PC-3 (cell line): ENCODE measurements around the gene OGT. TPM values are rescaled to one million over a fixed set of nuclear protein-coding genes. Genes with fewer than 3 reads are reported as not detected.

Source experiments
- ATAC-seq: fragments of 200-7000 bp; cut with Tn5 transposase; 2 replicates; pipeline ENCODE4 v1.9.1; 2020; ENCODE audit warnings: mild to moderate bottlenecking, moderate library complexity
- BruUV-seq: library from RNA; stranded (reverse); fragments of 400-500 nt; replicated peaks from 2 replicates; lab custom pipeline; 2021; lab: Mats Ljungman, UMichigan
- CTCF ChIA-PET: fragments of 300-600 bp; sonication (Branson Sonifier 250); formaldehyde crosslinking; loops from one replicate; lab custom pipeline; 2022; ENCODE audit warnings: antibody characterized with exemption; lab: Charles Lee
- POLR2A ChIA-PET: fragments of 300-600 bp; sonication (Branson Sonifier 250); formaldehyde crosslinking; loops from one replicate; lab custom pipeline; 2022; ENCODE audit warnings: antibody characterized with exemption; ENCODE audit not compliant: unreplicated experiment; lab: Charles Lee
- DNase-seq: peaks from one replicate; pipeline ENCODE4 v3.0.0-alpha.2; 2015
- H2AFZ ChIP-seq: fragments of 300-600 bp; sonication (generic); 2 replicates; pipeline ENCODE4 v1.6.0; 2016; ENCODE audit warnings: antibody characterized with exemption, low read length
- H3F3A ChIP-seq: fragments of 300-600 bp; sonication (generic); one replicate; pipeline ENCODE4 v1.6.0; 2017; ENCODE audit warnings: antibody characterized with exemption, low read length, control low read depth, mild to moderate bottlenecking; ENCODE audit not compliant: unreplicated experiment
- H3K27ac ChIP-seq: fragments of 300-600 bp; sonication (generic); 2 replicates; pipeline ENCODE4 v1.5.1; 2016; ENCODE audit warnings: mild to moderate bottlenecking, low read length
- H3K27me3 ChIP-seq: fragments of 300-600 bp; sonication (generic); 2 replicates; pipeline ENCODE4 v1.6.1; 2016; ENCODE audit warnings: low read length, mixed read lengths
- H3K36me3 ChIP-seq: fragments of 300-600 bp; sonication (generic); 2 replicates; pipeline ENCODE4 v1.6.1; 2016; ENCODE audit warnings: low read depth, mixed run types, low read length, mixed read lengths
- H3K4me1 ChIP-seq: fragments of 300-600 bp; sonication (generic); 2 replicates; pipeline ENCODE4 v1.5.1; 2016; ENCODE audit warnings: low read length; ENCODE audit not compliant: insufficient read depth
- H3K4me2 ChIP-seq: fragments of 300-600 bp; sonication (generic); 2 replicates; pipeline ENCODE4 v1.6.0; 2016; ENCODE audit warnings: low read length
- H3K4me3 ChIP-seq: fragments of 300-600 bp; sonication (generic); 2 replicates; pipeline ENCODE4 v1.5.1; 2016; ENCODE audit warnings: mild to moderate bottlenecking, low read length, mixed read lengths
- H3K79me2 ChIP-seq: fragments of 300-600 bp; sonication (generic); 2 replicates; pipeline ENCODE4 v1.6.1; 2017; ENCODE audit warnings: low read length, mixed read lengths
- H3K9ac ChIP-seq: fragments of 300-600 bp; sonication (generic); 2 replicates; pipeline ENCODE4 v1.6.0; 2016; ENCODE audit warnings: mild to moderate bottlenecking, low read length
- H3K9me2 ChIP-seq: fragments of 300-600 bp; sonication (generic); replicated peaks from 2 replicates; pipeline ENCODE4 v1.6.1; 2016; ENCODE audit warnings: mixed run types, low read length, mixed read lengths
- H3K9me3 ChIP-seq: fragments of 300-600 bp; sonication (generic); 2 replicates; pipeline ENCODE4 v1.6.1; 2016; ENCODE audit warnings: low read length, mixed read lengths
- H4K20me1 ChIP-seq: fragments of 300-600 bp; sonication (generic); 2 replicates; pipeline ENCODE4 v1.6.1; 2016; ENCODE audit warnings: low read length, mixed read lengths
- EZH2 ChIP-seq: fragments of 300-600 bp; sonication (generic); IDR thresholded peaks from one replicate; pipeline ENCODE4 v1.6.1; 2017; ENCODE audit warnings: antibody characterized with exemption, mild to moderate bottlenecking, low read length; ENCODE audit not compliant: unreplicated experiment
- EZH2phosphoT487 ChIP-seq: fragments of 300-600 bp; sonication (generic); IDR thresholded peaks from 2 replicates; pipeline ENCODE4 v1.6.1; 2018; ENCODE audit warnings: mild to moderate bottlenecking, antibody characterized with exemption, low read length, borderline replicate concordance
- intact Hi-C: fragments of 100-400 bp; cut with micrococcal nuclease; formaldehyde crosslinking; loops from 2 replicates; pipeline ENCODE4 v1.9.0; 2023
- total RNA-seq: library from RNA; depleted of rRNA; stranded (reverse); fragments of >200 nt; gene quantifications from 2 replicates; pipeline ENCODE4 v1.2.3, GENCODE V29; 2014
- TF ChIP-seq, protein P1 (sequence below): fragments of 300-600 bp; sonication (generic); conservative IDR thresholded peaks from 2 replicates; pipeline ENCODE4 v1.5.1; 2017; ENCODE audit warnings: antibody characterized with exemption, low read depth, mild to moderate bottlenecking, low read length

The OGT gene
- total RNA-seq, 1 experiment from 2014 or later, result 99.8 TPM

DNA sequence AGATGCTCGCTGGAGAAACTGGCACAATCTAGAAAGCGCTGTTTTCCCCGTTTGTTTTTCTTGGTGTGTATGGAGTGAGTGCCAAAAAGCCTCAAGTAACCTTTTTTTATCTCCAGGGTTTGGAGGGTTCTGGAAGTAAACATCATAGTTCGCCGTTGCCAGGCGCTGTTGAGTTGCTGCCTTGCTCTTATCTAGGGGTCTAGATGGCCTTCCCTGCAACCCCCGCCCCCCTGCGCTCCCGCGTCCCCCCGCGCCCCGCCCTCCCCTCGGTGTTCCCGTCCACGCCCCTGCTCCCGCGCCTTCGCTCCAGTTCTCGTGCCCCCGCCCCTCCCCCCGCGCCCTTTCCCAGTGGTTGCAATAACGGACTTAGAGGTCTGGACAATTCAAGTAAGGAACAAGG lies 44.8 kb downstream of the OGT start:
- Histone ChIP-seq H3K9me3 (no peaks in the 10 kb centered on the region), H3K36me3 (peaks cover 29% of the 10 kb centered on the region), H3K27ac (no peak overlapping the region), H4K20me1 (no peaks in the 10 kb centered on the region; the same call in 1 of the 2 replicates), H3K4me2 (no peak overlapping the region), H3K9me2 (no peaks in the 10 kb centered on the region), H3K9ac (no peak overlapping the region), H3F3A (no peaks in the 10 kb centered on the region), H3K4me3 (no peak overlapping the region), H3K4me1 (peaks cover 10% of the 10 kb centered on the region; the same call in 1 of the 2 replicates), H3K79me2 (no peaks in the 10 kb centered on the region), H2AFZ (no peak overlapping the region), H3K27me3 (no peaks in the 10 kb centered on the region)
- DNase-seq (no peak), ATAC-seq (no peak)
- intact Hi-C loops, result no loop called here
- ChIA-PET POLR2A (no interaction called here), CTCF (no interaction called here)
- BruUV-seq, result no TSS peak
- TF ChIP-seq EZH2phosphoT487 (no peak), EZH2 (no peak)
- TF ChIP-seq, protein P1, sequence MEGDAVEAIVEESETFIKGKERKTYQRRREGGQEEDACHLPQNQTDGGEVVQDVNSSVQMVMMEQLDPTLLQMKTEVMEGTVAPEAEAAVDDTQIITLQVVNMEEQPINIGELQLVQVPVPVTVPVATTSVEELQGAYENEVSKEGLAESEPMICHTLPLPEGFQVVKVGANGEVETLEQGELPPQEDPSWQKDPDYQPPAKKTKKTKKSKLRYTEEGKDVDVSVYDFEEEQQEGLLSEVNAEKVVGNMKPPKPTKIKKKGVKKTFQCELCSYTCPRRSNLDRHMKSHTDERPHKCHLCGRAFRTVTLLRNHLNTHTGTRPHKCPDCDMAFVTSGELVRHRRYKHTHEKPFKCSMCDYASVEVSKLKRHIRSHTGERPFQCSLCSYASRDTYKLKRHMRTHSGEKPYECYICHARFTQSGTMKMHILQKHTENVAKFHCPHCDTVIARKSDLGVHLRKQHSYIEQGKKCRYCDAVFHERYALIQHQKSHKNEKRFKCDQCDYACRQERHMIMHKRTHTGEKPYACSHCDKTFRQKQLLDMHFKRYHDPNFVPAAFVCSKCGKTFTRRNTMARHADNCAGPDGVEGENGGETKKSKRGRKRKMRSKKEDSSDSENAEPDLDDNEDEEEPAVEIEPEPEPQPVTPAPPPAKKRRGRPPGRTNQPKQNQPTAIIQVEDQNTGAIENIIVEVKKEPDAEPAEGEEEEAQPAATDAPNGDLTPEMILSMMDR, result no peak

DNA sequence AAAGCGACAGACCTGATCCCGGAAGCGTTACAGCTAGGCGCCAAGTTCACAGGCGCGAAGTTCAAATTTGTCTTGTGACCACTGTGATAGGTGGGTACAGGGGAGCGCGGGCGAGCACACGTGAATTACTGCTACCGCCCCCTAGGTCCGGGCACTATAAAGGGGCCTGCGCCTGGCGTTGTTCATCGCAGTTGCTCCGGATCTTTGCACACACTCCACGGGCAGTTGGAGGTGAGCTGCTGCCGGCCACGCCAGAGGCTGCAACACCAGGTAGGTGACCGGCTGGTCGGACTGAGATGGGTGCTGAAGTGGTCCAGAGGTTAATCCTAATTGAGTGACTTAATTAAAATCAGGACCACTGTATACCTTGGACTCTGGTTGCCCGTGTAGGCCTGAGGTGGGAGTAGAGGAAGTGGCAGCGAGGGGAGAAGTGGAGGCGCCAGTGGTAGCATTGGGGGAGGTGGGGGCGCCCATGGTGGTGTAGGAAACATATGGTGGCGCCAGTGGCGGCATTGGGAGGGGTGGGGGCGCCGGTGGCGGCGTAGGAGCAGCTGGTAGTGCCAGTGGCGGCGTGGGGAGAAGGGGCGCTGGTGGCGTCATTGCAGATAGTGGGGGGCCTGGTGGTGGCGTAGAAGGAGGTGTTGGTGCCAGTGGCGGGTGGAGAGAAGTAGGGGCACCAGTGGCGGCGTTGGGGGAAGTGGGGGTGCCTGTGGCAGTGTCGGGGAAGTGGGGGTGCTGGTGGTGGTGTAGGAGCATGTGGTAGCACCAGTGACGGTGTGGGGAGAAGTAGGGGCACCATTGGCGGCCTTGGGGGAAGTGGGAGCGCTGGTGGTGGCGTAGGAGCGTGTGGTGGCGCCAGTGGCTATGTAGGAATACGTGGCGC lies 45.6 kb downstream of the OGT start, which contains the start of gene GCNA:
TSS of gene GCNA (plus strand) at position 185 of the 883 bp plus-strand sequence. CDS start 2,385 bp downstream, outside the sequence.
- H3K4me2 ChIP-seq, result no peak within 1 kb of the TSS
- H3K9ac ChIP-seq, result no peak within 1 kb of the TSS
- no peaks in the 10 kb centered on the region for H3K9me2 ChIP-seq
- no peaks in the 10 kb centered on the region for H3K9me3 ChIP-seq
- ChIA-PET CTCF (no interaction called here), POLR2A (no interaction called here)
- H3K27ac ChIP-seq, result no peak within 1 kb of the TSS
- TF ChIP-seq EZH2, result no peak
- ATAC-seq (no peak), DNase-seq (no peak)
- intact Hi-C loops, result no loop called here
- H4K20me1 ChIP-seq, result no peaks in the 10 kb centered on the region; the same call in 1 of the 2 replicates
- no peaks in the 10 kb centered on the region for H3K79me2 ChIP-seq
- no peaks in the 10 kb centered on the region for H3F3A ChIP-seq
- peaks cover 22% of the 10 kb centered on the region for H3K36me3 ChIP-seq
- peaks cover 6% of the 10 kb centered on the region; the same call in 1 of the 2 replicates for H3K4me1 ChIP-seq
- H3K27me3 ChIP-seq, result no peaks in the 10 kb centered on the region
- no peak within 1 kb of the TSS for H3K4me3 ChIP-seq
- BruUV-seq, result no TSS peak
- no peak within 1 kb of the TSS for H2AFZ ChIP-seq

DNA sequence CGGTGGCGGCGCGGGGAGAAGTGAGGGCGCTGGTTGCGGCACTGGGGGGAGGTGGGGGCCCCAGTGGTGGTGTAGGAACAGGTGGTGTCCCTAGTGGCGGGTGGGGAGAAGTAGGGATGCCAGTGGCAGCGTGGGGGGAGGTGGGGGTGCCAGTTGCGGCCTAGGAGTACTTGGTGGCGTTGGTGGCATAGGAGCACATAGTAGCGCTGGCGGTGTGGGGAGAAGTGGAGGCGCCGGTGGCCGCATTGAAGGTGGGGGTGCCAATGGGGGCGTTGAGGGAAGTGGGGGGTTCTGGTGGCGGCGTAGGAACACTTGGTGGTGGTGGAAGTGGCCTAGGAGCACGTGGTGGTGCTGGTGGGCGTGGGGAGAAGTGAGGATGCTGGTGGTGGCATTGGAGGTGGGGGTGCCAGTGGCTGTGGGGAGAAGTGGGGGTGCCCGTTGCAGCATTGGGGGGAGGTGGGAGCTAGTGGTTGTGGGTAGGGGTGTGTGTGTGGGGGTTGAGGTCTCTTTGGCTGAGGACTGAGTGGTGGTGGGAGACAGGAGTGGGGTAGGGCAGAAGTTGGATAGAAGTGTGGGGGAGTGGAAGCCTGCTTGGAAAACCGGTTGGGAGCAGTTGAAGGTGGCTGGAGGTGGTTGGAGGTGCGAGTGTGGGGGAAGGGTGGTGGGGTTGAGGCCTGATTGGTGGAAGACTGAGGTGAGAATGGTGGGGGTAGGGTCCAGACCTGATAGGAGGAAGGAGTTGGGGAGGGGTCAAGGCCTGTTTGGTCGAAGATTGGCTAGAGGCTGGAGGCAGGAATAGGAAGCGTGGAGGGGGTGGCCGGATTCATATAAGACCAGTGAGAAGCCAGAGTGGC lies 46.5 kb downstream of the OGT start:
- H2AFZ ChIP-seq, result no peak overlapping the region
- ATAC-seq (no peak), DNase-seq (no peak)
- H4K20me1 ChIP-seq, result no peaks in the 10 kb centered on the region; the same call in 1 of the 2 replicates
- H3K27me3 ChIP-seq, result no peaks in the 10 kb centered on the region
- H3F3A ChIP-seq, result no peaks in the 10 kb centered on the region
- no peak overlapping the region for H3K4me2 ChIP-seq
- intact Hi-C loops, result no loop called here
- POLR2A ChIA-PET, result no interaction called here
- no peak for TF ChIP-seq EZH2
- TF ChIP-seq EZH2phosphoT487, result no peak
- TF ChIP-seq, protein P1, result no peak
- H3K4me1 ChIP-seq, result no peaks in the 10 kb centered on the region
- no peaks in the 10 kb centered on the region for H3K9me3 ChIP-seq
- H3K4me3 ChIP-seq, result no peak overlapping the region
- CTCF ChIA-PET, result no interaction called here
- BruUV-seq, result no TSS peak
- H3K9me2 ChIP-seq, result no peaks in the 10 kb centered on the region
- no peak overlapping the region for H3K27ac ChIP-seq
- H3K79me2 ChIP-seq, result no peaks in the 10 kb centered on the region
- peaks cover 15% of the 10 kb centered on the region for H3K36me3 ChIP-seq
- no peak overlapping the region for H3K9ac ChIP-seq
